ENCODE measurements around the gene LRTM2. TPM values are rescaled to one million over a fixed set of nuclear protein-coding genes. Genes with fewer than 3 reads are reported as not detected.
A peak's percentile ranks its signal among the peaks of the same experiment; 100 is the strongest.

Gene LRTM2
- total and polyA plus RNA-seq, 7 donors = 0.09 to 0.41 TPM; not detected in 5

GRCh38 chr12:1790444-1790843 is 29.9 kb upstream of the LRTM2 start:
- H3K27me3 ChIP-seq = no peaks in the 10 kb centered on the region
- WGBS, 2 donors = 73% methylated on average over 7 of the region's 7 CpGs

GRCh38 chr12:1791104-1791841 is 29.1 kb upstream of the LRTM2 start:
- Histone ChIP-seq H3K27ac (no peak overlapping the region), H3K9me3 (no peaks in the 10 kb centered on the region), H3K4me3 (no peak overlapping the region), H3K36me3 (peaks cover 0 to 4% (median 0%) of the 10 kb centered on the region in 4 donors), H3K27me3 (no peaks in the 10 kb centered on the region), H3K4me1 (peaks cover 0 to 24% (median 14%) of the 10 kb centered on the region in 4 donors)
- intact Hi-C loops (cut with DNase I) = loop anchor here (1.0 to 5.0 kb wide), 2 partner anchors 138 to 159 kb away; no protein-coding TSS in a partner anchor
- TF ChIP-seq, protein P1, sequence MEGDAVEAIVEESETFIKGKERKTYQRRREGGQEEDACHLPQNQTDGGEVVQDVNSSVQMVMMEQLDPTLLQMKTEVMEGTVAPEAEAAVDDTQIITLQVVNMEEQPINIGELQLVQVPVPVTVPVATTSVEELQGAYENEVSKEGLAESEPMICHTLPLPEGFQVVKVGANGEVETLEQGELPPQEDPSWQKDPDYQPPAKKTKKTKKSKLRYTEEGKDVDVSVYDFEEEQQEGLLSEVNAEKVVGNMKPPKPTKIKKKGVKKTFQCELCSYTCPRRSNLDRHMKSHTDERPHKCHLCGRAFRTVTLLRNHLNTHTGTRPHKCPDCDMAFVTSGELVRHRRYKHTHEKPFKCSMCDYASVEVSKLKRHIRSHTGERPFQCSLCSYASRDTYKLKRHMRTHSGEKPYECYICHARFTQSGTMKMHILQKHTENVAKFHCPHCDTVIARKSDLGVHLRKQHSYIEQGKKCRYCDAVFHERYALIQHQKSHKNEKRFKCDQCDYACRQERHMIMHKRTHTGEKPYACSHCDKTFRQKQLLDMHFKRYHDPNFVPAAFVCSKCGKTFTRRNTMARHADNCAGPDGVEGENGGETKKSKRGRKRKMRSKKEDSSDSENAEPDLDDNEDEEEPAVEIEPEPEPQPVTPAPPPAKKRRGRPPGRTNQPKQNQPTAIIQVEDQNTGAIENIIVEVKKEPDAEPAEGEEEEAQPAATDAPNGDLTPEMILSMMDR (IDR thresholded peaks at IDR 0.05) = peak; percentile 65 to 80 (median 74)
- TF ChIP-seq POLR2AphosphoS5 (IDR thresholded peaks at IDR 0.05) = peak in 1 of 4 donors; percentile 33
- TF ChIP-seq POLR2A (IDR thresholded peaks at IDR 0.05) = no peak
- peak; percentile 85 for DNase-seq
- WGBS, 2 donors = 37 to 39% methylated on average over 10 of the region's 10 CpGs

More at GRCh38 chr12:1790444-1790843, 29.9 kb upstream of the LRTM2 start:
- no peak for TF ChIP-seq POLR2AphosphoS5 (IDR thresholded peaks at IDR 0.05)
- TF ChIP-seq, protein P1 (IDR thresholded peaks at IDR 0.05) = no peak
- TF ChIP-seq POLR2A (IDR thresholded peaks at IDR 0.05) = no peak
- TF ChIP-seq EP300 (IDR thresholded peaks at IDR 0.05) = no peak
- DNase-seq = no peak
- Histone ChIP-seq H3K9me3 (no peaks in the 10 kb centered on the region), H3K27ac (no peak overlapping the region), H3K4me3 (no peak overlapping the region), H3K4me1 (peaks cover 0 to 20% (median 9%) of the 10 kb centered on the region in 4 donors), H3K36me3 (peaks cover 0 to 12% (median 2%) of the 10 kb centered on the region in 4 donors)
- intact Hi-C loops (cut with DNase I) = loop anchor here (5.0 kb wide), 1 partner anchor 158 kb away; no protein-coding TSS in a partner anchor

GRCh38 chr12:1792406-1792805 is 28.0 kb upstream of the LRTM2 start:
- Histone ChIP-seq H3K9me3 (no peaks in the 10 kb centered on the region), H3K4me1 (peaks cover 0 to 36% (median 25%) of the 10 kb centered on the region in 4 donors), H3K36me3 (no peaks in the 10 kb centered on the region), H3K27me3 (no peaks in the 10 kb centered on the region), H3K4me3 (no peak overlapping the region), H3K27ac (no peak overlapping the region)
- TF ChIP-seq EP300 (IDR thresholded peaks at IDR 0.05) (no peak), POLR2A (IDR thresholded peaks at IDR 0.05) (no peak), POLR2AphosphoS5 (IDR thresholded peaks at IDR 0.05) (no peak)
- TF ChIP-seq, protein P1 (IDR thresholded peaks at IDR 0.05) = no peak
- WGBS, 2 donors = 88 to 91% methylated on average over 6 of the region's 6 CpGs
- intact Hi-C loops (cut with DNase I) = loop anchor here (5.0 kb wide), 1 partner anchor 160 kb away; no protein-coding TSS in a partner anchor
- DNase-seq = no peak

DNA sequence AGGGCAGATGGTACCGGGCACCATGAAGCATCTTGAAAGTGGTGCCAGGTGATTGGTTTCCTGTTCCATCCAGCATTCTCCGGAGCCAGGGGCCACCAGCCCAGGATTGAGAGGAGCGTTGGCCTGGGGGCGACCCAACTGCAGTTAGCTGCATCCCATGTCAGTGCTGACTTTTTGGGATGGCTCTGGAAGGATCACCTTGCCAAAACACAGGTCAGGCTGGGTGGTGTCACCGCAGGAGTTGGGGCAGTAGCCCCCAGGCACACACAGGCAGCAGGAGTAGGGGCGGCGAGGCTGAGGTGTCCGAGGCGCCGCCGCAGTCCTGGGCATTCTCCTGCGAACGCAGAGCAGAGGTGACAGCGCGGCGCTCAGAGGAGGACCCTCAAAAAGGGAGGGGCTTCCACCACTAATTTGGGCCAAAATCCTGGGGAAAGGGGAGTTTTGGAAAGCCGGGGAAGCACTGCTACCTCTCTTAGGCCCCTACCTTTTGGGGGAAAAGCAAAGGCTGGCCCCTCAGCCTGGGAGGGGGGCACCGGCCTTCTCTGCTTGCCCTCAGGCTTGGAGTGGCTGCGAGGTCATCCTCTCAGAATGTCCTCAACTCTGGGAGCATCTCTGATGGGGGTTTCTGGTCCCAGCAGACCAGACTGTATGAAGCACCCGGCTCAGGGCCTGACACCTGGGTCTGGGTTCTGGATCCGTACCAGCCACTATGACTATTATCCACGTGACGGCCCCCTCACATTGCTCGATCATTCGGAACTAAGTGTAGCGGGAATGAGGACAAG is 26.7 kb upstream of the LRTM2 start:
- Histone ChIP-seq H3K27ac (no peak overlapping the region), H3K9me3 (no peaks in the 10 kb centered on the region), H3K4me1 (peaks cover 0 to 40% (median 28%) of the 10 kb centered on the region in 4 donors), H3K36me3 (no peaks in the 10 kb centered on the region), H3K4me3 (no peak overlapping the region), H3K27me3 (no peaks in the 10 kb centered on the region)
- DNase-seq = no peak
- 92 to 95% methylated on average over 26 of the region's 26 CpGs for WGBS, 2 donors
- intact Hi-C loops (cut with DNase I) = loop anchor here (5.0 kb wide), 1 partner anchor 161 kb away; no protein-coding TSS in a partner anchor
- no peak for TF ChIP-seq POLR2A (IDR thresholded peaks at IDR 0.05)
- TF ChIP-seq EP300 (IDR thresholded peaks at IDR 0.05) = no peak

Measured in sigmoid colon (tissue), 7 donors.